UCSD-AML1 (cell line): ENCODE measurements around the gene CEMIP.

Source experiments
- DNase-seq: peaks from one replicate; lab custom pipeline; 2025; ENCODE audit not compliant: unreplicated experiment; lab: John Stamatoyannopoulos, UW

Gene CEMIP

GRCh38 chr15:80780416-80781221 lies 1.4 kb downstream of the CEMIP start:
- peak; percentile 22 for DNase-seq

GRCh38 chr15:80783260-80783659 lies 4.1 kb downstream of the CEMIP start:
- DNase-seq, result no peak

- DNase-seq, result no peak
Measured at GRCh38 chr15:80785335-80785734, 6.2 kb downstream of the CEMIP start.

GRCh38 chr15:80785811-80786354 lies 6.7 kb downstream of the CEMIP start:
- no peak for DNase-seq

GRCh38 chr15:80787316-80787715 lies 8.1 kb downstream of the CEMIP start:
- DNase-seq, result no peak

- DNase-seq, result no peak
Measured at GRCh38 chr15:80788536-80788935, 9.4 kb downstream of the CEMIP start.

GRCh38 chr15:80789296-80789695 lies 10.1 kb downstream of the CEMIP start:
- DNase-seq, result no peak

- DNase-seq, result no peak
Measured at GRCh38 chr15:80789796-80790195, 10.6 kb downstream of the CEMIP start.

- DNase-seq, result no peak
Measured at GRCh38 chr15:80790236-80790635, 11.1 kb downstream of the CEMIP start.

GRCh38 chr15:80791004-80791403 lies 11.8 kb downstream of the CEMIP start:
- no peak for DNase-seq

GRCh38 chr15:80796407-80796806 lies 17.2 kb downstream of the CEMIP start:
- DNase-seq, result no peak

GRCh38 chr15:80798911-80799310 lies 19.7 kb downstream of the CEMIP start:
- DNase-seq, result no peak

GRCh38 chr15:80800067-80800466 lies 20.9 kb downstream of the CEMIP start:
- no peak for DNase-seq

- peak; percentile 39 for DNase-seq
Measured at GRCh38 chr15:80801891-80802680, 22.9 kb downstream of the CEMIP start.

GRCh38 chr15:80803580-80804525 lies 24.7 kb downstream of the CEMIP start:
- DNase-seq, result no peak

GRCh38 chr15:80804970-80805495 lies 25.9 kb downstream of the CEMIP start:
- DNase-seq, result no peak

GRCh38 chr15:80811781-80812315 lies 32.7 kb downstream of the CEMIP start:
- no peak for DNase-seq

GRCh38 chr15:80815106-80815505 lies 35.9 kb downstream of the CEMIP start:
- DNase-seq, result no peak

- DNase-seq, result no peak
Measured at GRCh38 chr15:80816049-80816653, 37.0 kb downstream of the CEMIP start.

- no peak for DNase-seq
Measured at GRCh38 chr15:80816936-80817335, 37.8 kb downstream of the CEMIP start.
